GM12875 (cell line): Measurements from ENCODE around the gene POLE3.

Source experiments
- H3K4me3 ChIP-seq: one replicate; pipeline ENCODE4 v1.5.1; 2011; ENCODE audit warnings: low read depth, low read length, control low read depth
- CTCF ChIP-seq: IDR thresholded peaks from 2 replicates; pipeline ENCODE4 v1.5.1; 2011; ENCODE audit warnings: low read depth, mild to moderate bottlenecking, control low read depth, inconsistent platforms, low read length, moderate library complexity, borderline replicate concordance; ENCODE audit not compliant: insufficient read depth

Gene POLE3

GRCh38 chr9:113410207-113410864 lies at the start of gene POLE3, which contains the start of gene C9orf43:
POLE3 (minus strand) TSS chr9:113410675; CDS start chr9:113410293, 382 bp downstream.
C9orf43 (plus strand) TSS chr9:113410747; CDS start chr9:113413494, 2,747 bp downstream.
- no peak for TF ChIP-seq CTCF
- peak within 1 kb of the TSS; percentile 91 for H3K4me3 ChIP-seq

- H3K4me3 ChIP-seq = no peak overlapping the region
- TF ChIP-seq CTCF = no peak
Measured at GRCh38 chr9:113456235-113456634, 45.8 kb upstream of the POLE3 start.

DNA sequence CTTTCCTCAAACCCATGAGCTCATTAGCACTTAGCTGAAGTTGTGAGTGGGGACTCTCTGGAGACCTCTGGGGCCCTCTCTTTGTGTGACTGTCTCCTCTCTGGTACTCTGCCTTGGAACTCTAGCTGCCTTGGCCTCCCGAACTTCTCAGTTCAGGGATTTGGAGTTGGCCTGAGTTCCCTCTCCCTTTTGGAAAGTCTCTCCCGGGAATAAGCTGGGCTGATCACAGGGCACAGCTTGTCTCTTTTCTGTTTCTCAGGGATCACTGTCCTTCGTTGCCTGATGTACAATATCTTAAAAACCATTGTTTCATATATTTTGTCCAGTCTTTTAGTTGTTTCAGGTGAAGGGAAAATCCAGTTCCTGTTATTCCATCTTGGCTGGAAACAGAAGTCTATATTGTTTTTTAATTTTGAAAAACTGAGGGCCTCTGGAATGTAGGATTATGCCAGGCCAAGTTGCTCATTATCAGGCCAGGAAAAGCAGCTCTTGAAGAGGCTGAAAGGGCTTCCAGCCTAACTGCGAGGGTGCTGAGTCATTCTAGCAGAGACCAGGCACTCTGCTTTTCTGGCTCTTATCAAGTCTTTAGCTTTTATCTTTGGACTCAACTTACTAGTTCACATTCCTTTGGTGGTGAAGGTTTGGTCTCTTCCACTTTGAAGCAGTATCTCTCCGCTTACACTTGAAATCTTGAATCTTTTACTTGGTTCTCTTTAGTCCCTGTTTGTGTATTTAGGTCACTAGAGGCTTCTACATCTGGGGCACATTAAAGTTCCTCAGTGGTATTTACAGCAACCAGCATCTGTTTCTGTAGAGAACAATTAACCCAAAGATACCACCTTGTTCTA lies 44.7 kb upstream of the POLE3 start:
- no peak for TF ChIP-seq CTCF
- no peak overlapping the region for H3K4me3 ChIP-seq

GRCh38 chr9:113452113-113452605 lies 41.7 kb upstream of the POLE3 start:
- H3K4me3 ChIP-seq = no peak overlapping the region
- TF ChIP-seq CTCF = no peak

- H3K4me3 ChIP-seq = no peak overlapping the region
- no peak for TF ChIP-seq CTCF
Measured at GRCh38 chr9:113449376-113449775, 38.9 kb upstream of the POLE3 start.

DNA sequence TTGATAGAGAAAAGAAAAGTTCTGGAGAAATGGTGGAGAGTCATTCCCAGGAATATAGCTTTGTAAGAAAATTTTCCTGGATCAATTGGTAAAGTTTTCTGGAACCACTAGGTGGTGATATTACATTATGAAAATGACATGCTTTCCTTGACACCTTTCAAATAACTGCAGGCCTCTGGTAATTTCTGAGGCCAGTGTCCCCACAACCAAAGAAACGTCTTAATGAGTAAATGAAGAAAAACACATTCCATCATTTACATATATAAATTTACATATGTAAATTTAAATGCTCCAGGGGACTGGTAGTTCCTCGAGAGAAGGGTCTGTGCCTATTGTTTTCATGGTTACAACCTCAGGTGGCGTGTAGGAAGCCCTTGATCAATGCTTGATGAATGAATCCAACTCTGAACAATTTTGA lies 35.9 kb upstream of the POLE3 start:
- peak; percentile 3; the same call in 1 of the 2 replicates for TF ChIP-seq CTCF
- H3K4me3 ChIP-seq = no peak overlapping the region
